SU-DHL-6 (cell line): ENCODE results near the gene ODAM.

Experiments
- H2AFZ ChIP-seq: fragments of 200-600 bp; sonication (generic); 2 replicates; pipeline ENCODE4 v1.6.1; 2014; ENCODE audit warnings: low read depth, mild to moderate bottlenecking, moderate library complexity, mixed read lengths, antibody characterized with exemption, low read length; ENCODE audit not compliant: severe bottlenecking
- H3F3A ChIP-seq: fragments of 200-600 bp; shearing (Covaris generic); 2 replicates; pipeline ENCODE4 v1.6.0; 2016; ENCODE audit warnings: antibody characterized with exemption, mild to moderate bottlenecking; ENCODE audit not compliant: insufficient read depth
- H3K27ac ChIP-seq: fragments of 200-600 bp; sonication (generic); 2 replicates; pipeline ENCODE4 v1.5.1; 2016; ENCODE audit warnings: low read depth, mild to moderate bottlenecking, low read length, moderate library complexity, mixed read lengths
- H3K27me3 ChIP-seq: fragments of 200-600 bp; sonication (generic), shearing (Covaris generic); 2 replicates; pipeline ENCODE4 v1.6.0; 2014; ENCODE audit warnings: mild to moderate bottlenecking, low read length
- H3K36me3 ChIP-seq: fragments of 200-600 bp; sonication (generic); 2 replicates; pipeline ENCODE4 v1.6.1; 2014; ENCODE audit warnings: mild to moderate bottlenecking, low read length, mixed read lengths
- H3K4me2 ChIP-seq: fragments of 300-600, 200-600 bp; shearing (Covaris generic), sonication (generic); 2 replicates; pipeline ENCODE4 v1.6.0; 2014; ENCODE audit warnings: low read length, low read depth, mild to moderate bottlenecking; ENCODE audit not compliant: poor library complexity, severe bottlenecking
- H3K4me3 ChIP-seq: fragments of 200-600 bp; sonication (generic); 2 replicates; pipeline ENCODE4 v1.5.1; 2014; ENCODE audit warnings: antibody characterized with exemption, low read length, mild to moderate bottlenecking, mixed read lengths; ENCODE audit not compliant: insufficient read depth, poor library complexity, severe bottlenecking
- H3K79me2 ChIP-seq: fragments of 200-600 bp; sonication (generic); 2 replicates; pipeline ENCODE4 v1.6.1; 2014; ENCODE audit warnings: mild to moderate bottlenecking, low read length, moderate library complexity; ENCODE audit not compliant: insufficient read depth
- H3K9ac ChIP-seq: fragments of 200-600 bp; sonication (generic); 2 replicates; pipeline ENCODE4 v1.7.0; 2014; ENCODE audit warnings: mild to moderate bottlenecking, low read length
- H3K9me2 ChIP-seq: fragments of 200-600 bp; sonication (generic); replicated peaks from 2 replicates; pipeline ENCODE4 v1.6.1; 2014; ENCODE audit warnings: low read length; ENCODE audit not compliant: insufficient read depth
- H3K9me3 ChIP-seq: fragments of 200-600 bp; sonication (generic); 2 replicates; pipeline ENCODE4 v1.6.1; 2014; ENCODE audit warnings: low read length, mixed read lengths; ENCODE audit not compliant: insufficient read depth
- H4K20me1 ChIP-seq: fragments of 200-600 bp; sonication (generic); 2 replicates; pipeline ENCODE4 v1.6.1; 2014; ENCODE audit warnings: low read depth, mild to moderate bottlenecking, antibody characterized with exemption, low read length, moderate library complexity, mixed read lengths
- CTCF ChIP-seq: fragments of 200-600 bp; sonication (generic); IDR thresholded peaks from one replicate; pipeline ENCODE4 v1.5.1; 2017; ENCODE audit warnings: antibody characterized with exemption, mild to moderate bottlenecking, low read length, moderate library complexity; ENCODE audit not compliant: insufficient read depth, poor library complexity, severe bottlenecking
- EZH2phosphoT487 ChIP-seq: fragments of 200-600 bp; sonication (generic), shearing (Covaris generic); conservative IDR thresholded peaks from 2 replicates; pipeline ENCODE4 v1.6.1; 2018; ENCODE audit warnings: mild to moderate bottlenecking, antibody characterized with exemption, low read length, moderate library complexity, mixed read lengths

ODAM gene

GRCh38 chr4:70195425-70195824, at the start of gene ODAM:
TSS of gene ODAM (plus strand) at chr4:70195725. CDS start at chr4:70196544, 819 bp downstream.
- no peak within 1 kb of the TSS for H2AFZ ChIP-seq
- H3K4me3 ChIP-seq, result no peak within 1 kb of the TSS
- H3K79me2 ChIP-seq, result no peaks in the 10 kb centered on the region
- H4K20me1 ChIP-seq, result no peaks in the 10 kb centered on the region
- no peaks in the 10 kb centered on the region for H3K27me3 ChIP-seq
- H3K9me2 ChIP-seq, result no peaks in the 10 kb centered on the region
- H3K36me3 ChIP-seq, result no peaks in the 10 kb centered on the region
- H3K27ac ChIP-seq, result no peak within 1 kb of the TSS
- H3K9ac ChIP-seq, result no peak within 1 kb of the TSS
- no peaks in the 10 kb centered on the region for H3F3A ChIP-seq
- no peak for TF ChIP-seq CTCF
- no peak for TF ChIP-seq EZH2phosphoT487
- no peaks in the 10 kb centered on the region for H3K9me3 ChIP-seq
- H3K4me2 ChIP-seq, result no peak within 1 kb of the TSS

- Histone ChIP-seq H3K36me3 (no peaks in the 10 kb centered on the region), H3K79me2 (no peaks in the 10 kb centered on the region), H3K9ac (no peak overlapping the region), H3K27ac (no peak overlapping the region), H3K27me3 (no peaks in the 10 kb centered on the region), H4K20me1 (no peaks in the 10 kb centered on the region), H3K4me2 (no peak overlapping the region), H3F3A (no peaks in the 10 kb centered on the region), H2AFZ (no peak overlapping the region), H3K4me3 (no peak overlapping the region), H3K9me2 (no peaks in the 10 kb centered on the region), H3K9me3 (no peaks in the 10 kb centered on the region)
- TF ChIP-seq CTCF (no peak), EZH2phosphoT487 (no peak)
Observed at GRCh38 chr4:70151271-70151670, 44.3 kb upstream of the ODAM start.

GRCh38 chr4:70152088-70152487, 43.4 kb upstream of the ODAM start:
- no peaks in the 10 kb centered on the region for H4K20me1 ChIP-seq
- TF ChIP-seq CTCF (no peak), EZH2phosphoT487 (no peak)
- H3K79me2 ChIP-seq, result no peaks in the 10 kb centered on the region
- H3K36me3 ChIP-seq, result no peaks in the 10 kb centered on the region
- no peaks in the 10 kb centered on the region for H3K27me3 ChIP-seq
- no peak overlapping the region for H3K9ac ChIP-seq
- H3K9me3 ChIP-seq, result no peaks in the 10 kb centered on the region
- no peak overlapping the region for H3K27ac ChIP-seq
- no peaks in the 10 kb centered on the region for H3K9me2 ChIP-seq
- H3K4me2 ChIP-seq, result no peak overlapping the region
- H2AFZ ChIP-seq, result no peak overlapping the region
- no peaks in the 10 kb centered on the region for H3F3A ChIP-seq
- H3K4me3 ChIP-seq, result no peak overlapping the region
